HepG2 (cell line): ENCODE data around the gene CNTNAP1. TPM values are rescaled to one million over a fixed set of nuclear protein-coding genes. Genes with fewer than 3 reads are reported as not detected.

Experiments used
- ATAC-seq: fragments of 200-7000 bp; cut with Tn5 transposase; 3 replicates; pipeline ENCODE4 v1.9.1; 2020; ENCODE audit warnings: mild to moderate bottlenecking, moderate library complexity
- BruUV-seq: library from RNA; stranded (reverse); fragments of 400-500 nt; replicated peaks from 2 replicates; lab custom pipeline; 2021; lab: Mats Ljungman, UMichigan
- CTCF ChIA-PET: fragments of 300-600 bp; formaldehyde crosslinking; extraction: SDS; loops from one replicate; lab custom pipeline; 2021; ENCODE audit warnings: low total read pairs, inconsistent platforms, low intra/inter-chr PET ratio; lab: Yijun Ruan, JAX
- POLR2A ChIA-PET: fragments of 350-600 bp; sonication (Branson Sonifier 250); formaldehyde crosslinking; loops from one replicate; lab custom pipeline; 2020; ENCODE audit warnings: antibody characterized with exemption, inconsistent platforms; lab: Yijun Ruan, JAX
- DNase-seq: peaks from one replicate; pipeline ENCODE4 v3.0.0-alpha.2; 2015; ENCODE audit warnings: low spot score
- FAIRE-seq: peaks from 3 replicates; lab custom pipeline; 2011; peaks lifted over from hg19 to GRCh38; lab: Jason Lieb, UNC
- H2AFZ ChIP-seq: one replicate; pipeline ENCODE4 v1.6.1; 2011; ENCODE audit warnings: low read length, inconsistent platforms
- H3K27ac ChIP-seq: fragments of 300-600 bp; 3 replicates; pipeline ENCODE4 v1.8.0; 2011; ENCODE audit warnings: mixed run types, mild to moderate bottlenecking, mixed read lengths, low read length, inconsistent platforms; ENCODE audit not compliant: insufficient read depth; ENCODE audit errors: extremely low read length
- H3K27me3 ChIP-seq, 2 experiments: fragments of 200-600 bp in 1 of 2; 2 replicates in 1 of 2; 3 replicates in 1 of 2; pipeline versions ENCODE4 v1.6.0 to v1.8.0; 2011; ENCODE audit warnings: low read length in 2 of 2, mild to moderate bottlenecking in 2 of 2, moderate library complexity in 2 of 2, inconsistent platforms in 1 of 2; ENCODE audit not compliant: insufficient read depth in 2 of 2, control insufficient read depth in 1 of 2
- H3K36me3 ChIP-seq, 2 experiments: fragments of 200-600 bp in 1 of 2; replicated peaks in 1 of 2; 2 replicates in 1 of 2; 3 replicates in 1 of 2; pipeline versions ENCODE4 v1.5.1 to v1.8.0; 2011; ENCODE audit warnings: low read length in 2 of 2, inconsistent platforms in 1 of 2; ENCODE audit not compliant: insufficient read depth in 2 of 2, control insufficient read depth in 1 of 2
- H3K4me1 ChIP-seq: 2 replicates; pipeline ENCODE4 v1.5.1; 2012; ENCODE audit warnings: low read length, inconsistent platforms; ENCODE audit not compliant: insufficient read depth
- H3K4me2 ChIP-seq: 2 replicates; pipeline ENCODE4 v1.6.0; 2011; ENCODE audit warnings: low read depth, low read length, inconsistent platforms
- H3K4me3 ChIP-seq, 3 experiments: fragments of 200-600 bp in 1 of 3; sonication (generic), shearing (Covaris generic) in 1 of 3; replicated peaks in 1 of 3; 2 replicates each; pipeline ENCODE4 v1.5.1; 2011 to 2016; ENCODE audit warnings: low read length in 3 of 3, inconsistent platforms in 2 of 3, low read depth in 2 of 3, mild to moderate bottlenecking in 2 of 3, control low read depth in 1 of 3, mixed read lengths in 1 of 3; ENCODE audit not compliant: insufficient read depth in 1 of 3
- H3K79me2 ChIP-seq: one replicate; pipeline ENCODE4 v1.6.1; 2011; ENCODE audit warnings: low read length, inconsistent platforms; ENCODE audit not compliant: insufficient read depth
- H3K9ac ChIP-seq: 2 replicates; pipeline ENCODE4 v1.6.0; 2011; ENCODE audit warnings: mild to moderate bottlenecking, low read depth, low read length, inconsistent platforms; ENCODE audit not compliant: insufficient read depth
- H3K9me3 ChIP-seq: 2 replicates; pipeline ENCODE4 v1.5.1; 2012; ENCODE audit warnings: mild to moderate bottlenecking, low read length
- H4K20me1 ChIP-seq: 2 replicates; pipeline ENCODE4 v1.6.0; 2011; ENCODE audit warnings: inconsistent platforms, mild to moderate bottlenecking, low read length, moderate library complexity; ENCODE audit not compliant: insufficient read depth
- CC2D1A ChIP-seq: sonication (generic); formaldehyde crosslinking; IDR thresholded peaks from 2 replicates; pipeline ENCODE4 v1.8.1; 2023; ENCODE audit warnings: mild to moderate bottlenecking, missing genetic modification reagents
- HDAC1 ChIP-seq: sonication (generic); formaldehyde crosslinking; IDR thresholded peaks from 2 replicates; pipeline ENCODE4 v1.5.1; 2020; ENCODE audit warnings: mild to moderate bottlenecking, missing genetic modification reagents
- HOXA3 ChIP-seq: sonication (generic); formaldehyde crosslinking; IDR thresholded peaks from 2 replicates; pipeline ENCODE4 v1.5.0; 2020; ENCODE audit warnings: missing genetic modification reagents
- MYNN ChIP-seq: sonication (generic); formaldehyde crosslinking; IDR thresholded peaks from 2 replicates; pipeline ENCODE4 v1.4.0; 2020; ENCODE audit warnings: mild to moderate bottlenecking, low read depth, missing genetic modification reagents
- NFKB2 ChIP-seq: sonication (generic); formaldehyde crosslinking; IDR thresholded peaks from 2 replicates; pipeline ENCODE4 v1.4.0; 2020; ENCODE audit warnings: missing genetic modification reagents, borderline replicate concordance
- RBAK ChIP-seq: sonication (generic); formaldehyde crosslinking; IDR thresholded peaks from 2 replicates; pipeline ENCODE4 v1.5.1; 2020; ENCODE audit warnings: mild to moderate bottlenecking, missing genetic modification reagents
- RCOR2 ChIP-seq: IDR thresholded peaks from 2 replicates; pipeline ENCODE4 v1.6.1; 2016; ENCODE audit warnings: missing biosample characterization, missing genetic modification reagents
- ZFP1 ChIP-seq: IDR thresholded peaks from 2 replicates; pipeline ENCODE4 v1.6.1; 2016
- ZFP37 ChIP-seq: sonication (generic); formaldehyde crosslinking; IDR thresholded peaks from 2 replicates; pipeline ENCODE4 v1.4.0; 2020; ENCODE audit warnings: missing genetic modification reagents, borderline replicate concordance
- ZMYM2 ChIP-seq: sonication (generic); formaldehyde crosslinking; IDR thresholded peaks from 2 replicates; pipeline ENCODE4 v1.8.0; 2022; ENCODE audit warnings: mild to moderate bottlenecking, missing genetic modification reagents
- ZNF230 ChIP-seq: sonication (generic); formaldehyde crosslinking; IDR thresholded peaks from 2 replicates; pipeline ENCODE4 v1.4.0; 2020; ENCODE audit warnings: mild to moderate bottlenecking, missing genetic modification reagents
- ZNF260 ChIP-seq: sonication (generic); formaldehyde crosslinking; IDR thresholded peaks from 2 replicates; pipeline ENCODE4 v1.4.0; 2020; ENCODE audit warnings: missing genetic modification reagents, low read depth, mild to moderate bottlenecking, borderline replicate concordance
- ZNF484 ChIP-seq: sonication (generic); formaldehyde crosslinking; IDR thresholded peaks from 2 replicates; pipeline ENCODE4 v1.5.1; 2020; ENCODE audit warnings: mild to moderate bottlenecking, low read depth, missing genetic modification reagents, borderline replicate concordance
- ZNF557 ChIP-seq: sonication (generic); formaldehyde crosslinking; IDR thresholded peaks from 2 replicates; pipeline ENCODE4 v1.4.0; 2020; ENCODE audit warnings: missing genetic modification reagents
- ZNF660 ChIP-seq: sonication (generic); formaldehyde crosslinking; IDR thresholded peaks from 2 replicates; pipeline ENCODE4 v1.5.1; 2020; ENCODE audit warnings: mild to moderate bottlenecking, low read depth, missing genetic modification reagents, borderline replicate concordance
- WGBS: methylation state at CpG from one replicate; pipeline ENCODE4 v1.1.6; 2017; ENCODE audit warnings: low lambda C conversion rate; 5-methylcytosine and 5-hydroxymethylcytosine counted together
- in situ Hi-C: cut with HindIII; loops from 2 replicates; pipeline ENCODE4 v1.10.0; 2017; ENCODE audit warnings: low pct_unique_long_range_greater_than_20kb; ENCODE audit not compliant: extremely low pct_ligation_motif_present
- intact Hi-C: fragments of 100-400 bp; cut with micrococcal nuclease; formaldehyde crosslinking; loops from one replicate; pipeline ENCODE4 v1.10.0; 2022; ENCODE audit not compliant: unreplicated experiment
- polyA plus RNA-seq, 8 experiments: library from polyadenylated mRNA; depleted of rRNA in 3 of 8; stranded (reverse) in 7 of 8; unstranded in 1 of 8; fragments of >200 nt; fragmentation: Illumina TruSeq in 4 of 8; extraction: Trizol in 4 of 8; gene quantifications; 2 replicates each; pipeline versions ENCODE4 v1.2.1 to v1.2.3, GENCODE V29; 2011 to 2016; ENCODE audit warnings: low read depth in 4 of 8, missing spikeins in 1 of 8, mixed read lengths in 1 of 8; ENCODE audit not compliant: insufficient read depth in 1 of 8
- total RNA-seq, 5 experiments: library from RNA; depleted of rRNA; stranded (reverse); fragments of >200 nt; fragmentation: Illumina TruSeq; extraction: Trizol; gene quantifications; 2 replicates each; pipeline ENCODE4 v1.2.3, GENCODE V29; 2016; ENCODE audit warnings: low read depth in 1 of 5
- TF ChIP-seq, protein P1 (sequence below): IDR thresholded peaks from 2 replicates; pipeline ENCODE4 v1.6.1; 2016; ENCODE audit warnings: mild to moderate bottlenecking, missing biosample characterization, missing genetic modification reagents
- TF ChIP-seq, protein P2 (sequence below): sonication (generic); formaldehyde crosslinking; IDR thresholded peaks from 2 replicates; pipeline ENCODE4 v1.5.0; 2020; ENCODE audit warnings: missing genetic modification reagents
- TF ChIP-seq, protein P3 (sequence below): sonication (generic); formaldehyde crosslinking; IDR thresholded peaks from 2 replicates; pipeline ENCODE4 v1.5.0; 2020; ENCODE audit warnings: missing genetic modification reagents
- TF ChIP-seq, protein P4 (sequence below): sonication (generic); formaldehyde crosslinking; IDR thresholded peaks from 2 replicates; pipeline ENCODE4 v1.4.0; 2020; ENCODE audit warnings: missing genetic modification reagents, low read depth, mild to moderate bottlenecking, borderline replicate concordance
- TF ChIP-seq, protein P5 (sequence below): sonication (generic); formaldehyde crosslinking; conservative IDR thresholded peaks from 2 replicates; pipeline ENCODE4 v1.5.0; 2020; ENCODE audit warnings: missing genetic modification reagents

The CNTNAP1 gene
- total and polyA plus RNA-seq, 2 of the 13 experiments (the other 11 are each of a cell fraction or from before 2014, with no cell fraction given), result 4.5 to 7.7 TPM

DNA sequence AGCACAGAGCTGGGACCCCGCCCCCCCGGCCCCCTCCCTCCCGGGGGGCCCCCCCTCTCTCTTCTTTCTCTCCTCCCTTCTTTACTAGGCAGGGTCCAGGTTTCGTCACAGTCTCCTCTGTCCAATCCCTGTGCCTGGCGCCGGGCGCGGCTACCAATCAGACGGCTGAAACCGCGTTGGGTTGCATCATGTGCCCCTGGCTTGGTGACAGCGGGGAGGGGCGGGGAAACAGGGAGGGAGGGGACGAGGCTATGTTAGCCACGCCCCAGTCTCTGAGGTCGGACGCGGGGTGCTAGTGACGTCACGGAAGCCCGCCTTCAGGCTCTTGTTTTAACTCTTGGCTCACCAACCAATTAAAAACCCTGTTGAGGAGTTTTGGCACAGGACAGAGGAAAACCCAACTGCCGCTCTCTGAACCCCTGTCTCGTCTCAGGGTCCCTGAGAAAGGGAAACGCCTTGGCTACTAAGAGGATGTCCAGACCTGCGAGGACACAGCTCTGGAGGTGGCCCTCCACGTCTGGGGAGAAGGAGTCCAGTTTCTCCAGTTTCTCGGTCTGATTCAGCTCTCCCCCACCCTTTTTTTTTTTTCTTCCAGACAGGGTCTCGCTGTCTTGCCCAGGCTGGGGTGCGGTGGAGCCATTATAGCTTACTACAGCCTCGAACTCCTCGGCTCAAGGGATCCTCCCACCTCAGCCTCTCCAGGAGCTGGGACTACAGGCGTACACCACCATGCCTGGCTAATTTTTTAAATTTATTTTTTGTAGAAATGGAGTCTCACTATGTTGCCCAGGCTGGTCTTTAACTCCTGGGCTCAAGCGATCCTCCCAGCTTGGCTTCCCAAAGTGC, 5.1 kb upstream of the CNTNAP1 start:
- H4K20me1 ChIP-seq, result no peaks in the 10 kb centered on the region; the same call in 1 of the 2 replicates
- intact Hi-C loops (no loop called here), in situ Hi-C loops (no loop called here)
- peak overlapping the region; percentile 99 for H3K4me2 ChIP-seq
- H3K27me3 ChIP-seq, result no peaks in the 10 kb centered on the region
- ChIA-PET CTCF (no interaction called here), POLR2A (interaction anchor here (0.6 to 6.3 kb wide), 19 partner anchors 9 to 691 kb away, joined by 3 to 65 read pairs (median 6); partner anchors contain the start of genes BECN1, COA3, COASY and NAGLU)
- DNase-seq, result peak; percentile 99
- ATAC-seq, result peak; percentile 64
- peak overlapping the region; percentile 92 for H3K27ac ChIP-seq
- peak; percentile 100 for FAIRE-seq
- peak overlapping the region; percentile 91 for H3K9ac ChIP-seq
- H3K79me2 ChIP-seq, result peaks cover 22% of the 10 kb centered on the region
- H3K9me3 ChIP-seq, result no peaks in the 10 kb centered on the region
- WGBS, result under 1% methylated on average over 31 of the region's 33 CpGs
- peaks cover 51% of the 10 kb centered on the region for H3K4me1 ChIP-seq
- H3K4me3 ChIP-seq, result peak overlapping the region; percentile 76 to 99 (median 83)
- H2AFZ ChIP-seq, result no peak overlapping the region
- no TSS peak for BruUV-seq
- H3K36me3 ChIP-seq, result peaks cover 7 to 16% of the 10 kb centered on the region in 2 experiments
- TF ChIP-seq MYNN (CRISPR knock-in tag) (no peak), ZFP1 (no peak), ZNF484 (no peak), HDAC1 (CRISPR knock-in tag) (no peak), CC2D1A (CRISPR knock-in tag) (no peak), ZNF260 (CRISPR knock-in tag) (no peak), ZMYM2 (0 out of 2 replicates have a peak, but pooled peaks have one; percentile 52), RCOR2 (CRISPR knock-in tag) (peak; percentile 12; the same call in 1 of the 2 replicates), ZNF557 (CRISPR knock-in tag) (no peak), RBAK (CRISPR knock-in tag) (no peak), ZFP37 (CRISPR knock-in tag) (no peak), ZNF660 (CRISPR knock-in tag) (no peak), ZNF230 (CRISPR knock-in tag) (no peak), HOXA3 (peak; percentile 62; the same call in 1 of the 2 replicates), NFKB2 (CRISPR knock-in tag) (no peak)
- TF ChIP-seq, protein P1, sequence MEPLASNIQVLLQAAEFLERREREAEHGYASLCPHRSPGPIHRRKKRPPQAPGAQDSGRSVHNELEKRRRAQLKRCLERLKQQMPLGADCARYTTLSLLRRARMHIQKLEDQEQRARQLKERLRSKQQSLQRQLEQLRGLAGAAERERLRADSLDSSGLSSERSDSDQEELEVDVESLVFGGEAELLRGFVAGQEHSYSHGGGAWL, result no peak
- TF ChIP-seq, protein P2, sequence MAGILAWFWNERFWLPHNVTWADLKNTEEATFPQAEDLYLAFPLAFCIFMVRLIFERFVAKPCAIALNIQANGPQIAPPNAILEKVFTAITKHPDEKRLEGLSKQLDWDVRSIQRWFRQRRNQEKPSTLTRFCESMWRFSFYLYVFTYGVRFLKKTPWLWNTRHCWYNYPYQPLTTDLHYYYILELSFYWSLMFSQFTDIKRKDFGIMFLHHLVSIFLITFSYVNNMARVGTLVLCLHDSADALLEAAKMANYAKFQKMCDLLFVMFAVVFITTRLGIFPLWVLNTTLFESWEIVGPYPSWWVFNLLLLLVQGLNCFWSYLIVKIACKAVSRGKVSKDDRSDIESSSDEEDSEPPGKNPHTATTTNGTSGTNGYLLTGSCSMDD (CRISPR knock-in tag), result no peak
- TF ChIP-seq, protein P3, sequence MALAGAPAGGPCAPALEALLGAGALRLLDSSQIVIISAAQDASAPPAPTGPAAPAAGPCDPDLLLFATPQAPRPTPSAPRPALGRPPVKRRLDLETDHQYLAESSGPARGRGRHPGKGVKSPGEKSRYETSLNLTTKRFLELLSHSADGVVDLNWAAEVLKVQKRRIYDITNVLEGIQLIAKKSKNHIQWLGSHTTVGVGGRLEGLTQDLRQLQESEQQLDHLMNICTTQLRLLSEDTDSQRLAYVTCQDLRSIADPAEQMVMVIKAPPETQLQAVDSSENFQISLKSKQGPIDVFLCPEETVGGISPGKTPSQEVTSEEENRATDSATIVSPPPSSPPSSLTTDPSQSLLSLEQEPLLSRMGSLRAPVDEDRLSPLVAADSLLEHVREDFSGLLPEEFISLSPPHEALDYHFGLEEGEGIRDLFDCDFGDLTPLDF, result no peak
- TF ChIP-seq, protein P4, sequence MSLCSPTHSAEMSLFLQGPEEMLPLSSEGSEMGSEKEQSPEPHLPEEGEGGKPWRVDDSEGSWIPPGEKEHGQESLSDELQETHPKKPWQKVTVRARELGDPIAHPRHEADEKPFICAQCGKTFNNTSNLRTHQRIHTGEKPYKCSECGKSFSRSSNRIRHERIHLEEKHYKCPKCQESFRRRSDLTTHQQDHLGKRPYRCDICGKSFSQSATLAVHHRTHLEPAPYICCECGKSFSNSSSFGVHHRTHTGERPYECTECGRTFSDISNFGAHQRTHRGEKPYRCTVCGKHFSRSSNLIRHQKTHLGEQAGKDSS (CRISPR knock-in tag), result no peak
- TF ChIP-seq, protein P5, sequence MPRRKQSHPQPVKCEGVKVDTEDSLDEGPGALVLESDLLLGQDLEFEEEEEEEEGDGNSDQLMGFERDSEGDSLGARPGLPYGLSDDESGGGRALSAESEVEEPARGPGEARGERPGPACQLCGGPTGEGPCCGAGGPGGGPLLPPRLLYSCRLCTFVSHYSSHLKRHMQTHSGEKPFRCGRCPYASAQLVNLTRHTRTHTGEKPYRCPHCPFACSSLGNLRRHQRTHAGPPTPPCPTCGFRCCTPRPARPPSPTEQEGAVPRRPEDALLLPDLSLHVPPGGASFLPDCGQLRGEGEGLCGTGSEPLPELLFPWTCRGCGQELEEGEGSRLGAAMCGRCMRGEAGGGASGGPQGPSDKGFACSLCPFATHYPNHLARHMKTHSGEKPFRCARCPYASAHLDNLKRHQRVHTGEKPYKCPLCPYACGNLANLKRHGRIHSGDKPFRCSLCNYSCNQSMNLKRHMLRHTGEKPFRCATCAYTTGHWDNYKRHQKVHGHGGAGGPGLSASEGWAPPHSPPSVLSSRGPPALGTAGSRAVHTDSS (CRISPR knock-in tag), result no peak
